Measurements from ENCODE around the gene TIPRL. TPM values are rescaled to one million over a fixed set of nuclear protein-coding genes. Genes with fewer than 3 reads are reported as not detected.

The TIPRL gene
- polyA plus RNA-seq, 1 of the 3 experiments (the other 2 are of a cell fraction), result 16.4 TPM

DNA sequence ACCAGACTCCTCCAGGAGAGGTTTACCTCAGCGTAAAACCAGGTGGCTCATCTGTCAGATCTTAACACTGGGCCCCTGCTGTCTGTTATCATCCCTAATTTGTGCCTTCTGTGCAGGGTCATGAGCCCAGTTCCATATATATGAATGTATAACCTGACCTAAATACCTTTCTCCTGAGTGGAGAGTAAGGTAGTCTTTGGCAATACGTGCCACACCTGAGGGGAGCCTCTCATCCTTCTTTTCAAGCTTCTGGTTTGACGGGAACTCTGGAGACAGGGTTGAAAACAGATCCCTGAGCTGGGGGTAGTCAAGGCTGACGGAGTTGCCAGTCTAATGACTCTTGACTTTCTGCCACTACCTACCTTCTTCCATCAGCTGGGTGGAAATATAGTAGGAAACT, 51.1 kb downstream of the TIPRL start:
- no peak overlapping the region for H2AFZ ChIP-seq (ENCODE audit: low read depth)
- H3K9me2 ChIP-seq, result no peaks in the 10 kb centered on the region
- H3K4me1 ChIP-seq (ENCODE audit: control insufficient read depth in 1 of 2, insufficient read depth in 2 of 2, low read depth in 1 of 2, low read length in 1 of 2), result peaks cover 14 to 40% of the 10 kb centered on the region in 2 experiments
- WGBS (ENCODE audit: low lambda C conversion rate), result 98% methylated on average over 4 of the region's 4 CpGs
- H3K4me2 ChIP-seq, result no peak overlapping the region
- peaks cover 22 to 45% of the 10 kb centered on the region in 2 experiments for H3K36me3 ChIP-seq (replicated peaks in 1 of 2; ENCODE audit: control insufficient read depth in 1 of 2, insufficient read depth in 2 of 2, low read length in 1 of 2)
- no peak for TF ChIP-seq MEF2A (IDR thresholded peaks at IDR 0.05; ENCODE audit: borderline replicate concordance, low read depth)
- no peak for TF ChIP-seq NFIC (IDR thresholded peaks at IDR 0.05; ENCODE audit: borderline replicate concordance)
- no peak for TF ChIP-seq NRF1 (IDR thresholded peaks at IDR 0.05; ENCODE audit: low read depth, low read length)
- TF ChIP-seq, protein P1, sequence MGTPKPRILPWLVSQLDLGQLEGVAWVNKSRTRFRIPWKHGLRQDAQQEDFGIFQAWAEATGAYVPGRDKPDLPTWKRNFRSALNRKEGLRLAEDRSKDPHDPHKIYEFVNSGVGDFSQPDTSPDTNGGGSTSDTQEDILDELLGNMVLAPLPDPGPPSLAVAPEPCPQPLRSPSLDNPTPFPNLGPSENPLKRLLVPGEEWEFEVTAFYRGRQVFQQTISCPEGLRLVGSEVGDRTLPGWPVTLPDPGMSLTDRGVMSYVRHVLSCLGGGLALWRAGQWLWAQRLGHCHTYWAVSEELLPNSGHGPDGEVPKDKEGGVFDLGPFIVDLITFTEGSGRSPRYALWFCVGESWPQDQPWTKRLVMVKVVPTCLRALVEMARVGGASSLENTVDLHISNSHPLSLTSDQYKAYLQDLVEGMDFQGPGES (IDR thresholded peaks at IDR 0.05; ENCODE audit: low read depth, low read length), result no peak
- TF ChIP-seq, protein P2, sequence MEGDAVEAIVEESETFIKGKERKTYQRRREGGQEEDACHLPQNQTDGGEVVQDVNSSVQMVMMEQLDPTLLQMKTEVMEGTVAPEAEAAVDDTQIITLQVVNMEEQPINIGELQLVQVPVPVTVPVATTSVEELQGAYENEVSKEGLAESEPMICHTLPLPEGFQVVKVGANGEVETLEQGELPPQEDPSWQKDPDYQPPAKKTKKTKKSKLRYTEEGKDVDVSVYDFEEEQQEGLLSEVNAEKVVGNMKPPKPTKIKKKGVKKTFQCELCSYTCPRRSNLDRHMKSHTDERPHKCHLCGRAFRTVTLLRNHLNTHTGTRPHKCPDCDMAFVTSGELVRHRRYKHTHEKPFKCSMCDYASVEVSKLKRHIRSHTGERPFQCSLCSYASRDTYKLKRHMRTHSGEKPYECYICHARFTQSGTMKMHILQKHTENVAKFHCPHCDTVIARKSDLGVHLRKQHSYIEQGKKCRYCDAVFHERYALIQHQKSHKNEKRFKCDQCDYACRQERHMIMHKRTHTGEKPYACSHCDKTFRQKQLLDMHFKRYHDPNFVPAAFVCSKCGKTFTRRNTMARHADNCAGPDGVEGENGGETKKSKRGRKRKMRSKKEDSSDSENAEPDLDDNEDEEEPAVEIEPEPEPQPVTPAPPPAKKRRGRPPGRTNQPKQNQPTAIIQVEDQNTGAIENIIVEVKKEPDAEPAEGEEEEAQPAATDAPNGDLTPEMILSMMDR (IDR thresholded peaks at IDR 0.05), result no peak
- TF ChIP-seq TEAD4 (IDR thresholded peaks at IDR 0.05; ENCODE audit: borderline replicate concordance, insufficient read depth), result no peak
- TF ChIP-seq MXI1 (IDR thresholded peaks at IDR 0.05; ENCODE audit: low read depth, low read length), result no peak
- TF ChIP-seq, protein P3, sequence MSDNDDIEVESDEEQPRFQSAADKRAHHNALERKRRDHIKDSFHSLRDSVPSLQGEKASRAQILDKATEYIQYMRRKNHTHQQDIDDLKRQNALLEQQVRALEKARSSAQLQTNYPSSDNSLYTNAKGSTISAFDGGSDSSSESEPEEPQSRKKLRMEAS (IDR thresholded peaks at IDR 0.05; ENCODE audit: low read depth), result no peak
- TF ChIP-seq, protein P4, sequence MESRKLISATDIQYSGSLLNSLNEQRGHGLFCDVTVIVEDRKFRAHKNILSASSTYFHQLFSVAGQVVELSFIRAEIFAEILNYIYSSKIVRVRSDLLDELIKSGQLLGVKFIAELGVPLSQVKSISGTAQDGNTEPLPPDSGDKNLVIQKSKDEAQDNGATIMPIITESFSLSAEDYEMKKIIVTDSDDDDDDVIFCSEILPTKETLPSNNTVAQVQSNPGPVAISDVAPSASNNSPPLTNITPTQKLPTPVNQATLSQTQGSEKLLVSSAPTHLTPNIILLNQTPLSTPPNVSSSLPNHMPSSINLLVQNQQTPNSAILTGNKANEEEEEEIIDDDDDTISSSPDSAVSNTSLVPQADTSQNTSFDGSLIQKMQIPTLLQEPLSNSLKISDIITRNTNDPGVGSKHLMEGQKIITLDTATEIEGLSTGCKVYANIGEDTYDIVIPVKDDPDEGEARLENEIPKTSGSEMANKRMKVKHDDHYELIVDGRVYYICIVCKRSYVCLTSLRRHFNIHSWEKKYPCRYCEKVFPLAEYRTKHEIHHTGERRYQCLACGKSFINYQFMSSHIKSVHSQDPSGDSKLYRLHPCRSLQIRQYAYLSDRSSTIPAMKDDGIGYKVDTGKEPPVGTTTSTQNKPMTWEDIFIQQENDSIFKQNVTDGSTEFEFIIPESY (IDR thresholded peaks at IDR 0.05; ENCODE audit: borderline replicate concordance, low read depth), result no peak
- TF ChIP-seq, protein P5, sequence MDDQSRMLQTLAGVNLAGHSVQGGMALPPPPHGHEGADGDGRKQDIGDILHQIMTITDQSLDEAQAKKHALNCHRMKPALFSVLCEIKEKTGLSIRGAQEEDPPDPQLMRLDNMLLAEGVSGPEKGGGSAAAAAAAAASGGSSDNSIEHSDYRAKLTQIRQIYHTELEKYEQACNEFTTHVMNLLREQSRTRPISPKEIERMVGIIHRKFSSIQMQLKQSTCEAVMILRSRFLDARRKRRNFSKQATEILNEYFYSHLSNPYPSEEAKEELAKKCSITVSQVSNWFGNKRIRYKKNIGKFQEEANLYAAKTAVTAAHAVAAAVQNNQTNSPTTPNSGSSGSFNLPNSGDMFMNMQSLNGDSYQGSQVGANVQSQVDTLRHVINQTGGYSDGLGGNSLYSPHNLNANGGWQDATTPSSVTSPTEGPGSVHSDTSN (IDR thresholded peaks at IDR 0.05), result no peak
- TF ChIP-seq RCOR1 (IDR thresholded peaks at IDR 0.05; ENCODE audit: low read length), result no peak
- no peak for TF ChIP-seq POLR2AphosphoS5 (IDR thresholded peaks at IDR 0.05; ENCODE audit: low read depth, low read length)
- H3K9me3 ChIP-seq, result no peaks in the 10 kb centered on the region
- H3K79me2 ChIP-seq (ENCODE audit: insufficient read depth), result peaks cover 89% of the 10 kb centered on the region
- CTCF ChIA-PET, result no interaction called here
- no peak overlapping the region for H3K4me3 ChIP-seq (ENCODE audit: low read depth in 2 of 2, low read length in 1 of 2)
- POLR2A ChIA-PET, result interaction anchor here (0.6 kb wide), 1 partner anchor 18 kb away, joined by 3 read pairs; no protein-coding TSS in a partner anchor
- no peaks in the 10 kb centered on the region for H3K27me3 ChIP-seq (ENCODE audit: insufficient read depth)
- peaks cover 17% of the 10 kb centered on the region for H3F3A ChIP-seq (replicated peaks; ENCODE audit: insufficient read depth)
- H3K27ac ChIP-seq (ENCODE audit: low read depth in 2 of 2, low read length in 1 of 2), result peak overlapping the region; percentile 67 to 94; a peak in 3 of 4 replicates
- no peak for DNase-seq
- peaks cover 9% of the 10 kb centered on the region for H4K20me1 ChIP-seq (ENCODE audit: insufficient read depth)
- no peak overlapping the region for H3K9ac ChIP-seq
